K562 treated with DMSO at 1 percent for 12 hours (cell line): Measurements from ENCODE around the gene SKIC8. TPM values are rescaled to one million over a fixed set of nuclear protein-coding genes. Genes with fewer than 3 reads are reported as not detected.

Experiments used
- total RNA-seq: library from RNA; unstranded; fragments of 300-600 nt; gene quantifications from 2 replicates; pipeline ENCODE4 v1.2.3, GENCODE V29; 2022; ENCODE audit not compliant: insufficient read depth

Gene SKIC8
- 51.5 and 57.5 TPM in 2 replicates for total RNA-seq

DNA sequence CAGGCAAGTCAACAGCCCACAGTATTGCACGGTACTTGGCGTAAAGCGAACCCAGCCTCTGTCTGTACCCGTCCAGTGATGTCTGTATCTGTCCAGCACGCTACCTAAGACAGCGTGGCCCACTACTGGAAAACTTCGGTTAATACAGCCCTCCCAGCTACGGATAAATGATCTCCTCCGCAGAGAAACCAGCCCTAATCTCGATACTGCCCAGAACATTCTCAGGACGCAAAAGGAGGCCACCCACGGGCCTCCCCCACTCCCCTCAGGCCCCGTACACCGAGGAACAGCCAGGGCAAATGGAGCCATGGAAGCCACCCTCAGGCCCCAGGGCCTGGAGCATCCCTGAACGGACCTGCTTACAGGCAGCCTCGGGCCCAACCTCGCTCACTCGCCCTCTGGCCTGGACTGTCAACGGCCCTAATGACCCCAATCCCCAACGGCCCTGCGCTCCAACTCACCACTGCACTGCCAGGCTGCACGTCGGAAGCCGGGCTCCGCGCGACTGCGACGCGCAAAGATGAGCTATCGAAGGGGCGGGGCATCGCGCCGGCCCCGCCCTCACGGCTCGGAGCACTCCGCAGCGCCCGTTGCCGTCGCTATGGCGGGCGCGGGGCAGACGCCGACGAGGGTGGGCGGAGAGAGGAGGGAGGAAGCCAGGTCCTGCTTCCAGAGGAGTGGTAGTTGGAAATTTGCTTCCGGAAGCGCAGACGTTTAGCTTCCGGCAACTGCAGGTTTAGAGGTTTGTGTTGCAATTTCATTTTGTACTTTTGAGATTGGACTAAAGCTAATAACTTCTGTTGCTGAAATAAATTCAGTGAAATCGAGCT, at the start of gene SKIC8:
TSS of gene SKIC8 (minus strand) at position 509 of the 830 bp plus-strand sequence. CDS start 3,923 bp downstream, outside the sequence.

DNA sequence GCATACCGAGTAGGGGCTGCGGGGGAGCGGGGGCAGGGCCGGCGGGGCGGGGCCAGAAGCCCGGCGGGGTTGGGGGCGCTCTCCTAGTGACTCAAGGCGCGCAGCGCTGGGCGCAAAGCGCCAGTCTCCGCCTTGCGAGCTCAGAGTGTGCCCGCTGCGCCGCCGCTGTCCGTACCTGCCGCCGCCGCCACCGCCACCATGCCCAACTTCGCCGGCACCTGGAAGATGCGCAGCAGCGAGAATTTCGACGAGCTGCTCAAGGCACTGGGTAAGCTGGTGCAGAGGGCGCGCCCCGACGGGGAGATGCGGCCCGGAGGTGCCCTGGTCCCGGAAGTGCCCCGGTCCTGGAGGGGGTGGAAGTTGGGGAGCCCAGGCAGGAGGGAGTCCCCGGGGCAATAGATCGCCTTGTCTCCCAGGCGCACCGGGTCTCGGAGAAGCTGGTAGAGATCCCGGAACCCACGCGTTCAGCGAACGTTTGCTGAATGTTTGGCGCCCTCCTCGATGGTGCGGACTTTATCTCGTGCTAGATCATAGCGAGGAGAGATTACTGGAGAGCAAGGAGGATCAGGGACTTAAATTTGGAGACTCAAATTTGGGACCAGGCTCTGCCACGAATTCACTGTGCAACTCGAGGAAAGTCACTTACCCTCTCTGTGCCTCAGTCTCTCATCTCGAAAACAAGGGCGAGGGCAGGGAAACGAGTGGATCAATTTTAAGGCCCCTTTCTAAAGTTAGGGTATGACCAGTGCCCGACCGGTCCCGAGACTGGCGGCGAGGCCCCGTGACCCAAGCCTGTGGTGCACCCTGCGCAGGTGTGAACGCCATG, 41.0 kb upstream of the SKIC8 start, which contains the start of gene CRABP1:
TSS of gene CRABP1 (plus strand) at position 123 of the 826 bp plus-strand sequence. CDS start at position 199, 76 bp downstream.

GRCh38 chr15:78264304-78265136, 34.9 kb downstream of the SKIC8 start, which contains the start of gene DNAJA4:
Gene DNAJA4, plus strand, starts transcription at chr15:78264562. Its CDS starts 202 bp downstream, at chr15:78264764.

GRCh38 chr15:78234515-78235040, 64.8 kb downstream of the SKIC8 start, which contains the start of gene ACSBG1:
Gene ACSBG1, minus strand, starts transcription at chr15:78234565. Its CDS starts 64 bp downstream, at chr15:78234501.

Other genes starting within 250 kb of the SKIC8 start
- gene TBC1D2B, start 221.9 kb downstream of the SKIC8 start, total RNA-seq, result 7.2 and 20.8 TPM in 2 replicates
- not detected in 2 replicates for gene SH2D7, start 207.0 kb downstream of the SKIC8 start, total RNA-seq
- gene CIB2, start 168.2 kb downstream of the SKIC8 start, total RNA-seq, result 29.5 and 41.7 TPM in 2 replicates
- 22.3 and 50.6 TPM in 2 replicates for gene IDH3A, start 150.2 kb downstream of the SKIC8 start, total RNA-seq
- 1.5 and 4.7 TPM in 2 replicates for gene ACSBG1, start 65.0 kb downstream of the SKIC8 start, total RNA-seq
- 0.78 and 0.96 TPM in 2 replicates for gene DNAJA4, start 35.0 kb downstream of the SKIC8 start, total RNA-seq
- not detected in 2 replicates for gene CRABP1, start 40.7 kb upstream of the SKIC8 start, total RNA-seq
- gene IREB2, start 138.6 kb upstream of the SKIC8 start, total RNA-seq, result 5.8 and 25.1 TPM in 2 replicates
- 4.2 and 5.8 TPM in 2 replicates for gene HYKK, start 208.0 kb upstream of the SKIC8 start, total RNA-seq
- gene PSMA4, start 240.8 kb upstream of the SKIC8 start, total RNA-seq, result 407 and 499 TPM in 2 replicates